Measurements from ENCODE around the gene NCOA1.
"Not testable (repeated sequence)": the region's sequence is repeated elsewhere in the genome, so short reads cannot be mapped to it uniquely, and the experiment has no call there.

NCOA1 gene

DNA sequence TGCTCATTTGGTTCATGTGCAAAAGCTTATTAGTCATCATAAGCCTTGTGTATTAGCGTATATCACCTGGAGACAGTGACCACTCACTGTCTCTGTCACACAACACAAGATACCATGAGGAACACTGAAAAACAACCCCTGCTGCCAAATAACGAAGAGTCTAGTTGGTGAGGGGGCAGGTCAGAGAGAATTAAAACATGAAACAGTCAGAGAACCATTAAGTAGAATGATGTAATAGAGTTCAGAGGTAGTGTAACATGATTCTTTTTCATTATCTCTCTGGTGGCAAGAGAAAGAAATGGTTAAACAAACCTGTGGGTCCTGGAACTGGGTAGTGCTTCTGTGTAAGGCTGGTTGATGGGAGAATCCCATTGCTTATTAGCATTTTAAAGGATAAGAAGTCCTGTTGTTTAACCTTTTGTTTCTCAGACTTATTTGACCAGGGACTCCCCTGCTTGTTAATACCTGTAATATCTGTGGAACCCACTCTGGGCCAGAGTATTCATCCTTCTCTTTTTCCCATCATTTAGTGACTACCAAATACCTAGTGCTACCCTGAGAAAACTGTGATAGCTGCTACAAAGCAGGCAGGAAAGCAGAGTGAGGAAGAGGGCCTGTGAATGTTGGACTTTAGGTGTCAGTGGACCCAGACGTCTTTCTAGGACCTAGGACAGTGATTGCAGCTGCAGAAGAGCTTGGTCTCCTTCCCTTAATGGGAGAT is 264.1 kb downstream of the NCOA1 start:
- no peak for DNase-seq

DNA sequence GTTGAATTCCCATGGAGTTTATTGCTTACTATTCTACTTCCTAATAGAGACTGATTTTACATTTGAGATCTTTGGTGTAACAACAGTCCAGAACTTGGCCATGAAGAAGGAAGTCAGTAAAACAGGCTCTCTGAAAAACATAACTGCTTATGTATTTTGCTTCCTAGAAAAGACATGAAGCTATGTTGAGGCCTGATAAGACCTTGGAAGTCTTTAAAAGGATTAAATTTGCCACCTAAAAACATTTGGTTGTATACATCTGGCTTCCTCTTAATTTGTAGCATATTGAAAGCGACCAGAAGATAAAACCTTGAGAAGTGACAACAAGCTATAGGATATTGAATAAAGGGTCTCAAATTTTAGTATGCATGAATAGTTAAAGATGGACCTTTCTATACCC is 265.7 kb downstream of the NCOA1 start:
- no peak for DNase-seq

DNA sequence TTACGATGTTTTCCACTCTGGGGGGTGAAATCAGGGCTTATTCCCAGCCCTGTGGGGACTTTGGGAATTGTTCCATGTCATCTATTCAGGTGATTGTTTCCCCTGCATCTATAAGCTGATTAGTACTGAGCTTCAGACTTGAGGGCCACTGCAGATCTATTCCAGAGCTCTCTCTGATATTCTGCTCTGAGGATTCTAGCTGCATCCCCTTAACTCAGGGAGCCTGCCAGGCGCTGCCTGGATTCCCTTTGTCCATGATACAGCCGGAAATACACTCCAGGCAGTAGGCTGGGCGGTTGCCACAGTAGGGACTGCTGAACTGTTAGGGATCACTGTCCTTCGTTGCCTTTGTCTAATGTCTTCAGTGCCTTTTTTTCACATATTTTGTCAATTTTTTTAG is 270.8 kb downstream of the NCOA1 start:
- DNase-seq: no peak

DNA sequence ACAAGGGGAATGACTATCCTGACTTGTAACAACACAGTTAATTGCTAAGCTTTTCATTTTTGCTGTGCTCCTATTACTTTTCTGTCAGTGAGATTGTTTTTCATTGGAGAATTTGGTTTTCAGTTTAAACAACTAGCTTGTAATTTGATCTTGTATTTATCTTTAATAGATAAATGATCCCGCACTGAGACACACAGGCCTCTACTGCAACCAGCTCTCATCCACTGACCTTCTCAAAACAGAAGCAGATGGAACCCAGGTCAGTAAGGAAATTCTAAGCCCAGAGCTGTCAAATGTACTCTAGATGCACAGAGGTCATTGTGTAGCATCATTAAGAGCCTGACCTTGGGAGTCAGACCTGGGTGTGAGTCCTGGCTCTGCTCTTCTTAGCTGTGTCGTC is 271.5 kb downstream of the NCOA1 start:
- no peak for DNase-seq

DNA sequence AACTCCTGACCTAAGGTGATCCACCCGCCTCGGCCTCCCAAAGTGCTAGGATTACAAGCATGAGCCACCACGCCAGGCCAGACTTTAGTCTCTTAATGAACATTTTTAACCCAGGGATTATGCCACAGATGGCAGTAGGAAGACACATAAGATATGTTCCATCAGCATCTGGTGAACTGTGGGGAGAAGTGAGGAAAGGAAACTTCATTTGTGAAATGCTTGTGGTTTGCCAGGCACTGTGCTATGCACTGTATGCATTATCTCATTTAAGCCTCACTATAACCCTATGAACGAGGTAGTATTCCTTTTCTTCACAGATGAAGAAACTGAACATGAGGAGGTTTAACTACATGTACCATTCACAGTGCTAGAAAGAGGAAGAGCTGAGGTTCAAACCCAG is 272.8 kb downstream of the NCOA1 start:
- DNase-seq: no peak

DNA sequence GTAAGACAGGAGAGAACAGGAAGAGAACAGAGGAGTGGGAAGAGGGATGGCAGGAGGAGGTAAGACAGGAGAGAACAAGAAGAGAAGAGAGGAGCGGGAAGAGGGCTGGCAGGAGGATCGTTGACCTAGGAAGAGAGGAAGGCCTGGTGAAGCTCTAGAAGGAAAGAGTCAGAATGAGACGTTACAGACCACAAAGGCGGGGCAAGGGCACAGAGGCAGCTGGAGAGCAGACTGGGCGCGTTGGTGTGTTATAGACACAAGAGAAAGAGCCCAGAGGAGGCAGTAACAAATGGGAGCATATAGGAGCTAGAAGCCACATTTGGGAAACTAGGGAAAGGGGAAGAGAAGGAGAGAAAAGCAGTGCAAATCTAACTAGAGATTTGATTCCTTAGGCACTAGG is 275.6 kb downstream of the NCOA1 start:
- DNase-seq: no peak

DNA sequence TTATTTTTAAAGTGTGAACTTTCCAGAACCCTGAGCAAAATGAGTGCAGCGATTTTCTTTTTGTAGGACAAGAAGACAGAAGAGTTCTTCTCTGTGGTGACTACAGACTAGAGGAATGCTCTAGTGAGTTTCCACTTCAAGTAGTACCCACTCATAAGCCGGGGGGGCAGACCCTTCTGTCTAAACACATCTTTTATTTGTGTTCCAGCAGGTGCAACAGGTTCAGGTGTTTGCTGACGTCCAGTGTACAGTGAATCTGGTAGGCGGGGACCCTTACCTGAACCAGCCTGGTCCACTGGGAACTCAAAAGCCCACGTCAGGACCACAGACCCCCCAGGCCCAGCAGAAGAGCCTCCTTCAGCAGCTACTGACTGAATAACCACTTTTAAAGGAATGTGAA is 277.0 kb downstream of the NCOA1 start:
- no peak for DNase-seq

DNA sequence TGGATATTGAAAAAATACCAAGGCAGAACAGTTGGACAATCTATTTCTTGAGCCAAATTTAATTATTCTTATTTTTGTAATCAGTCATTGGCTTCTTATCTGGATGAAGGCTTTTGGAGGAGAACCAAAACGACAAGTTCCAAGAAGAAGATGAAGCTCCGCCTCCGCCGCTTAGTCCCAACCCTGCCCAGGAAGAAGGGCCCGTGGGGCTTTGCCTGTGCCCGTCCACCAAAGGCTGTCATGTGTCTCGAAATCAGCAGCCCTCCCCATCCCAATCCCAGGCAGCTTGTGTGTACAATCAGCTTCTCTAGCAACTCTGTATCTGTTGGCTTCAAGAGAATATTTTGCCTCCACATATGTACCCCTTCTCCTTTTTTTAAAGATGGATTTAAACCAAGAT is 277.5 kb downstream of the NCOA1 start:
- no peak for DNase-seq

DNA sequence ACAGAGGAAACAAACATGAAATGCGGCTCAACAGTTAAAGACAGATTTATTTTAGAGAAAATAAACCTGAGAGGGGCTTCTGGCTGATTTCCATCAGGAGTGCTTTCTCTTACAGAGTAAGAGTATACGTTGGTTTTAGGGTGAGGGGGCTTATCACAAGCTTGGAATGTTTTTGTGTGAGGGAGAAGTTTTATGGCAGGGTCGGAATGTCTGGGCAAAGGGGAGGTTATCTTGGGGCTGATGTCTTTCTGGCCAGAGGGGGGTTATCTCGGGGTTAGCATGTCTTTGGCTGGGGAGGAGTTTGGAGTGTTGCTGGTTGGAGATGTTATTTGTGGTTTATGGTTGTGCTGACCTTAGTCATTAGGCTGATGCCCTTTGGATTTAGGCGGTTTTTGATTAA is 280.0 kb downstream of the NCOA1 start:
- DNase-seq: no peak

DNA sequence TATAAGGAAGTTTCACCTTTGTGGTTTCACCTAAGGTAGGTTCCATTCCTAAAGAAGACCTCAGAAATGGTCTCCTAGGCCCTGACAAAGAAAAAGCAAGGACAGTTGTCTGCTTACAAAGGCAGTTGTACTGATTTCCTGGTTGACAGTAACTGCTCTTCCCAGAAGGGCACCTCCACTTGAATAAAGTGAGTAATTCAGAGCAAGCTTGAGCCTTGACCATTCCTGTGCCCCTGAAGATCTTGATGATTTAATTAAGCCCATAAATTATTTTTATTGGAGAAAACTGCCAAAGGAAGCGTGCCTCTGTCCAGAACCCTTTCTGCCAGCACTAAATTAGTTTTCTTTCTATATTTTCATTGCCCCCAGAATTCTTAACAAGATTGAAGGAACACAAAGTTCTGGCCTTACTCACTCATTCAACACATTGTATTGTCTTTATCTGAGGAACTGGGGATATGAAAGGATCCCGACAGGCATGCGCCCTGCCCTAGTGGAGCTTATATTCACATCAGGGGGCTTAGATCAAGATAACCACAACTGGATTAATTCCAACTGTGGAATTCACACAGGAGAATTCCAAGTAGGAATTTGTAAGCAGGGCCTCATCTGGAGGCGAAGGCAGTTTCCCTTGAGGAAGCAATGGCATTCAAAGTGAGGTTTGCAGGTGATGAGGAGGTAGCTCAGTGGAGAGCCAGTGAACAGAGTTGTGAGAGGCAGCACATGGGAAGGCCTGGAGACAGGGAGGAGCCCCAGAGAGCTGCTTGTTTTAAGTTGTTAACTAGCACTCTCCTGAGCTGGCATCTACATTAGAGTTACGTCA is 280.9 kb downstream of the NCOA1 start:
- no peak for DNase-seq

DNA sequence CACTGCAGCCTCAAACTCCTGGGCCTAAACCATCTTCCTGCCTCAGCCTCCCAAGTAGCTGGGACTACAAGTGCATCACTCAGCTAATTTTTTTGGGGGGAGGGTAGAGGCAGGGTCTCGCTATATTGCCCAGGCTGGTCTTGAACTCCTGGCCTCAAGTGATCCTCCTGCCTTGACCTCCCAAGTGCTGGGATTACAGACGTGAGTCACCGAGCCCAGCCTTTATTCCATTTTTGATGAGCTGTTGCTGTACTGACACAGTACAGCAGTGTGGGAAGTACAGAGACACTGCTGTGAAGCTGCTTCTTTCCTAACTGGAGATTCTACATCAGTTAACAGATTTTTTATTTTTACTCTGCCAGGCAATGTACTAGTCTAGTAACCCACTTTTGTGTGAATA is 283.3 kb downstream of the NCOA1 start:
- no peak for DNase-seq

DNA sequence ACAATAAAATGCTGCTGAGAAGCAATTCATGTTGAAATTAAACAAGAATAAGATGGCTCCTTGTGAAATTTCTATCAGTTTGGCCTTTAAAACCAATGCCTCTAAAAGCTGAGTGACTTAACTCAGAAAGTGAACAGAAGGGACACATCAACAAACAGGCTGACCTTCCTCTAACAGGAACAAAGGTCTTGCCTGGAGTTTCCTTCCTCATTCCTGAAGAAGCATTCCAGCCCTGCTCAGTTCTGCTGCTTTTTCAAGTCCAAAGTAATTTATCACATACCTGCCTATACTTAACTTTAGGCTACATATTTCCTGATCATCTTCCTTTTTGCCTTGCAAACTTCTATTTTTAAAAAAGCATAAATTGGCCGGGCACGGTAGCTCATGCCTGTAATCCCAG is 288.1 kb downstream of the NCOA1 start:
- DNase-seq: no peak

DNA sequence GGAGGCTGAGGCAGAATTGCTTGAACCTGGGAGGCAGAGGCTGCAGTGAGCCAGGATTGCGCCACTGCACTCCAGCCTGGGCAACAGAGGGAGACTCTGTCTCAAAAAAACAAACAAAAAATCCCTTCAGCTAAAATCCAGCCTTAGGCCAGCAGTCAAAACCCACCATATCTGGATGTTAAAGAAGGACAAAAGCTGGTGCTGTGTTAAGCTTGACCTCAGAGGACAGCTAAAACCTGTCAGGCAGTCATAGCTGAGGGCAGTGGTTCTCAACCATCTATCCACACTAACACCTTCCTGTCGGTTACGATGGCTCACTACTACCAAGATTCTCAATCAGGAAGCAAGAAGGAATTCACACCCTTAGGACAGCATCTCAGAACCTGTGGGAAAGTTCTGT is 292.6 kb downstream of the NCOA1 start:
- DNase-seq: no peak

DNA sequence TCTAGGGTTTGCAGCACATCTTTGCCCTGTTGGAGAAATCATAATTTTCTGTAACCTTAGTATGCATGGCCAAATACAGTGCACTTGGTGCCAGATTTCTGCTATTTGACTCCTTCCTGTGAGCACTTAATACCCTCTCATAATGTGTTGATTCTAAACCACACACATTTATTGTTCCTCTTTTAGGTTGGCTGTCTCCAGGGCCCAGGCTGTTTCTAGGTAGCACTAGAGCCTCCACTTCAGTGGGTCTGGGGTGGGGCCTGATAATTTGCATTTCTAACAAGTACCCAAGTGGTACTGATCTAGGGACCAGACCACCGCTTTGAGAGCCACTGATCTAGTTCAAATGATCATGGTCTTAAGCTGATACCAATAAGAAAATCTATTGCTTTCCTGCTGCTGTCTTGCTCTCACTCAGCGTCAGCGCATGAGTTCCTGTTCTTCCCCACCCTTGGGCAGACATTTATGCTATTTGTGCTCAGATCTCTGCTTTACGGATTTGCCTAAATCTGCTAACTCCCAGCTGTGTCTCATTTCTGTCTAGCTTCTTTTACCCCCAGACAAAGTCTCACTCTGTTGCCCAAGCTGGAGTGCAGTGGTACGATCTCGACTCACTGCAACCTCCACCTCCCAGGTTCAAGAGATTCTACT is 294.7 kb downstream of the NCOA1 start:
- DNase-seq: no peak

DNA sequence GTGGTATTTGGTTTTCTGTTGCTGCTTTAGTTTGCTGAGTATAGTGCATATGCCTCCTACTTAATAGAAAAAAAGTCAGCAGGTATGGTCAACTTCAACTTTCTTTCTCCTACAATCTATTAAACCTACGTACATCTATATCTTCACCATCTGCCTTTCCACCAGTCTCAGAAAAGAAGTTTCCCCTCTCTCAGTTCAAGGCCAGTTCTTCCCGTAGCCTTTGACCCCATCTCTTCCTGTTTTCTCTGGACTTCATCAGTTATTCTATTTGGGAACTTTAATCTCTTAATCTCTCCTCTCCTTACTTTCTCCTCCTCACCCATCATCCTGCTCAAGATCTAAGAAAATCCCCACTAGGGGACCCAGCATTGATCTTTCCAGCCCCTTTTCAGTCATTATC is 296.5 kb downstream of the NCOA1 start:
- no peak for DNase-seq

DNA sequence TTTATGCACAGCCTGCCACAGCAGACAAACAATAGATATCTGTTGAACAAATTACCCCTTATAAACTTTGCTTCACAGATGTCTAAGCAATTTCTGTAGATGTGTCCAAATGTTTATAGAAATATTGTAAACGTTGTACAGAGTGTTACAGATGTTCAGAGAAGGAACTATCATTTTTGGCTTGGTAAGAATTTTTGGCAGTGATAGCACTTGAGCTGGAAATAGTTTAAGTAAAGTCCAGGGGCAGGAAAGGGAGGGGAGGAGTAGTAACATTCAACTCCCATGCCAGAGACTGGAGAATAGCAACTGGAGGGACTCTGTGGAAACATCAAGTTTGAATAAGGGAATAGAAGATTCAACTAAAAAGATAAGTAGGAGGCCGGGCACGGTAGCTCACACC is 297.8 kb downstream of the NCOA1 start:
- DNase-seq: no peak

DNA sequence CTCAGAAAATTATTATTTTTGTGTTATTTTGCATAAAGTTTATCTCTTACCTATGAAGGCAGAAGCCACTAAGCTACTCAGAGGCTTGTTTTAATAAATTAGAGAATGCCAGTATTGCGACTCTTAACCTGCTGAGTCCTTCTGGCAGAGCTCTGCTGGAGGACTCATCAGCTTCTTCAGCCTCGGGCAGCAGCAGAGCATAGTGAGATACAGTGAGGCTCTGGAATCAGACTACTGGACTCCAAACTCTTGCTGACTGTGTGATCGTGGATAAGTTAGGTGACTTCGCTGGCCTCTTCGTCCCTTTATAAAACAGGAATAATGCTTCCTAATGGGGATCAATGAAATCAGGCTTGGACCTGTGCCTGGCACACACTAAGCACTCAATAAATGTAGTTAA is 300.4 kb downstream of the NCOA1 start:
- DNase-seq: no peak

DNA sequence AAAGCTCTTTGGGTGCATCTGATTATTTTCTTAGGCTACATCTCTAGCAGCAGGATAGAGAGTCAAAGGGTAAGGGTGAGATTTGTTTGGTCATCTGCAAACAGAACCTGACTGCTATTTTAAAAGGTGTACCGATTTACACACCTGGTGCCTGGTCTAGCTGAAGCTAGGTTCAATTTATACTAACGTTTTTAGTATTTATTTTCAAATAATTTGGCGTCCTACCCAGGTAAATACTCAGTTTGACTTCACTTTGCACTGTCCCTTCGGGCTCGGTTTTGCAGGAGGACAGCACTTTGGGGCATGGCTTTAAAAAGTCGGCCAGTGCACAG is 301.5 kb downstream of the NCOA1 start:
- DNase-seq: no peak

DNA sequence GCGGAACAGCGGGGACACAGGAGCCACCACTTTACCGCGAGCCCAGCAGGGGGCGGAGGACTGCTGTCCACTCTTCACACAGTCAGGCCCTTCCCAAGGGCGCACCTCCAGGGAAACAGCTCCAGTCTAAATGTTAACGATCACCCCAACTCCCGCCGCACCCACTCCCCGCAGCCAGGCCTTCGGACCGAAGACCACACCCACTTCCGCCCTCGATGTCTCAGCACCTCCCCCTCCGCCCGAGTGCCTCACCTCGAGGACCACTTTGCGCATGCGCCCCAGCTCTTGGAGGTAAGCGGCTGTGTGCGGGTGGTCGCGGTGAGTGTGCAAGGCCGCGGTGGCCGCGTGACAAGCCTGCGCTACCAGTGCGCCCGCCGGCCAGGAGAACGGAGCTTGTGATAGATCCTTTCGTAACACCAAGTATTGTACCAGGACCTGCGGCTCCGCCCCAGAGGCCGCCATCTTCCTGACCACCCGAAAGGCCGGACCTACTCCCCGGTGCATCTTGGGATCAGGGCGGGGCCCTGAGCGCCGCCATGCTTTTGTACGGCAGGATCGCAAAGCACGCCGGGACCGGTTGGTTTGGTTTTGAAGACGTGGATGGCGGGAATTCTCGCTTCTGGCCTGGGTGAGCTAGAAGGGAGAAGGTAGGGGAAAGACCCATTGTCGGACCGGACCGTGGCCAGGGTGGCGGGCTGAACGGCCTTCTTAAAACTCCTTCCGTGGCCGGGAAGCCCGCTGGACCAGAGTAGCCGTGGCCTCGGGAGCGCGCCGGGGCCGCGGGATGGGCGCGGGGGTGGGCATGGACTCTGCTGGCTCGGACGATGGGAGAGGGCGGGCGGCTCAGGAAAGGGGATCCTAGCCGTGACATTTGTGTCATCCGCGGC is 302.1 kb downstream of the NCOA1 start, which contains the start of the genes CENPO and PTRHD1:
TSS of gene CENPO (plus strand) at position 552 of the 887 bp plus-strand sequence. CDS start 495 bp downstream, outside the sequence.
TSS of gene PTRHD1 (minus strand) at position 518 of the 887 bp plus-strand sequence. CDS start at position 504, 14 bp downstream.
- peak; percentile 97 for DNase-seq

DNA sequence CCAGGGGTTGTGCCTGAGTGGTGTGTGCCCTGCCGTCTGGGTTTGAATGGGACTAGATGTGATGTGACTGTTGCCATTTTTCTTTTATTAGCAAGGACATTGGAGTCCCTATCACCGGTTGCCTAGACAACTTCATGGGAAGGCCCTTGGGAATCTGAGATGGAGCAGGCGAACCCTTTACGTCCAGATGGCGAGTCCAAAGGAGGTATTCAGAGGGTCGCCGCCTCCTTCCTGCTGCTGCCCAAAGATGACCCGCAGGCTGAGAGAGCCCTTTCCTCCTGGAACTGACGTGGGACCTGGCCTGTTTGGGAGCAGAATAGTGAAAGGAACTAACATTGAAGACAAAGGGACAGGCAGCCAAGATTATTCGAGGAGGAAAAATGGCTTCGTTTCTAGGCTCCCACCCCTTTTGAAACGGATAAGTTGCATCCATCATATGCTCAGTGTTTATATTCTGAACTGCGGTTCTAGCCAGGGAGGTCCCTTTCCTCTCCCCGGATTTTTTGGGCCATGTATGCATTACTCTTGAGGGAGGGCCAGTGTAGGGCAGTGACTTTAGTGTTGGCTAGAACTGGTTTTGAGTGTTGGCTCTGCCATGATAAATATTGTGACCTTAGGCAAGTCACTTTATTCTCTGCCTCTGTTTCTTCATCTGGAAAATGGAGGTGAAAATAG is 302.8 kb downstream of the NCOA1 start:
- DNase-seq: no peak

DNA sequence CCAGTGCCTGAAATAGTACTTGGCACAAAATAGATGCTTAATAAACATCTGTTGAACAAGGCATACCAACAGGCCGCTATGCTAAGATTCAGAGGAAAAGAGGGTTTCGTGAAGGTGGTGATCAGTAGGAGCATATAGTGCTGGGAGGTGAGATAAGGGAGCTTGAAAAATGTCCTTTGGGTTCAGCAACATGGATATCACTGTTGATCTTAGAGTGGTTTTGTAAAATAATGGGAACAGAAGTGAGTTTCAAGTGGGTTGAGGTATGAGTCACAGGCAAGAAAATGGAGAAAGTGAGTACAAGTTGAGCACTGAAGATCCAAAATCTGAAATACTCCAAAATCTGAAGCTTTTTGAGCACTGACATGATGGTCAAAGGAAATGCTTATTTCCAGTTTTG is 306.6 kb downstream of the NCOA1 start:
- no peak for DNase-seq

DNA sequence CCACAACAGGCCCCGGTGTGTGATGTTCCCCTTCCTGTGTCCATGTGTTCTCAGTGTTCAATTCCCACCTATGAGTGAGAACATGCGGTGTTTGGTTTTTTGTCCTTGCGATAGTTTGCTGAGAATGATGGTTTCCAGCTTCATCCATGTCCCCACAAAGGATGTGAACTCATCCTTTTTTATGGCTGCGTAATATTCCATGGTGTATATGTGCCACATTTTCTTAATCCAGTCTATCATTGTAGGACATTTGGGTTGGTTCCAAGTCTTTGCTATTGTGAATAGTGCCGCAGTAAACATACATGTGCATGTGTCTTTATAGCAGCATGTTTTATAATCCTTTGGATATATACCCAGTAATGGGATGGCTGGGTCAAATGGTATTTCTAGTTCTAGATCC is 309.4 kb downstream of the NCOA1 start:
- not testable (repeated sequence) for DNase-seq
